ENCODE results near the gene KCTD1.
"Not testable (repeated sequence)": the region's sequence is repeated elsewhere in the genome, so short reads cannot be mapped to it uniquely, and the experiment has no call there.

Gene KCTD1

DNA sequence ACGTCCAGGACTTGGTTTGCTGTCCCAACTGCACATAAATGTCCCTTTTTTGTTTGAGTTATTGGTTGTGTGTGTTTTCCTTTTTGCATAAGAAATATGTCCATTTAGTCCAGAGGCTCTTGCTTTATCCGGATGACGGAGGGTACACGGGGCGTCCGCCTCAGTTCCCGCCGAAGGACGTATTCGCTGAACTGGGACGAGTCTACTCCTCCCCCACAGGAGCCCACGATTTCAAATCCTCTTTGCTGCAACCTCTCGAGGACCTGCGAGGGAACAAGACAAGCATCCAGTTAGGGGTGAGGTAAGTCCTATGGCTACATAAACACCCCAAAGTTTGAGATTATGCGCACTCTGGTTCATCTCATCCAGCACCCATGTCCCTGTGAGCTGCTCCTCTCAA, 92.7 kb downstream of the KCTD1 start:
- no peak for DNase-seq

GRCh38 chr18:26454616-26455015, 93.7 kb downstream of the KCTD1 start:
- DNase-seq = no peak

DNA sequence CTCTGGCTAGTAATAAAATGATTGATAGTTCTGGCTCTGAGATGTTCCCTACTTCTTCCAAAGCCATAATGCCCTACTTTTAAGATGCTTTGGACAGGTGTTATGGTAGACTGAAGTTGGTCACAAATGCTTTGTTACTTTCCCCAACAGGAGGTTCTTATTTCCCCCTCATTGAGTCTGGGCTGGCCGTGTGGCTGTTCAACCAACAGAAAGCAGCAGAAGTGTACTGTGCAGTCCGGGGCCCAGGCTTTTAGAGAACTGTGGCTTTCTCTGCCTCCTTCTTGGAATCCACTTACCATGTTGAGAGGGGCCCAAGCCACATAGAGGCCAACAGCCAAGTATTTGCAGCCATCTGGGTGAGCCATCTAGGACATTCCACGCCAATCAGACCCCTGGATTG, 94.2 kb downstream of the KCTD1 start:
- no peak for DNase-seq

DNA sequence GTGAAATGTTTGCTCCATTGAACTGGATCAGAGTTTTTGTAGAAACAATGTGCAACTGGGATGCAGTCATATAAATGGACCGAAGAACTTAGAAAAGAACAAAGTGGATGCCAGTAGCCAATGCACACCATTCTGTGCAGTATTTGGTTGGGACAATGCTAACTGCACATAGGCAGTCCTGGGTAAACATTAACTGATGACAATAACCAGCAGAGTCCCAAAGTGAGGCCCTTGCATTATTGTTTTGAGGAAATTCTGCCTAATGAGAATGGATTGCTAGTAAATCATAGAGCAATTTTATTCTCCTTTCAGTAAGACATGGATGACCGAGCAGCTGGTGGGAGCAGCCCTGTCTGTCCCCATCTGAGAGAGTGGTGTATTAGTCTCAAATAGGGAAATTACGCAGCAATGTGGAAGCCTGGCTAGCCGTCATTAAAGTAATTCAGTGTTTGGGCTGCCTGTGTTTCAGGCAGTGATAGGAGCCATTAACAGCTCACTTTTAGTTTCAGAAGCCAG, 94.9 kb downstream of the KCTD1 start:
- no peak for DNase-seq

GRCh38 chr18:26450989-26451682, 97.2 kb downstream of the KCTD1 start:
- DNase-seq = no peak

GRCh38 chr18:26448714-26449159, 99.6 kb downstream of the KCTD1 start:
- DNase-seq = no peak

GRCh38 chr18:26443853-26444252, 104.5 kb downstream of the KCTD1 start:
- no peak for DNase-seq

DNA sequence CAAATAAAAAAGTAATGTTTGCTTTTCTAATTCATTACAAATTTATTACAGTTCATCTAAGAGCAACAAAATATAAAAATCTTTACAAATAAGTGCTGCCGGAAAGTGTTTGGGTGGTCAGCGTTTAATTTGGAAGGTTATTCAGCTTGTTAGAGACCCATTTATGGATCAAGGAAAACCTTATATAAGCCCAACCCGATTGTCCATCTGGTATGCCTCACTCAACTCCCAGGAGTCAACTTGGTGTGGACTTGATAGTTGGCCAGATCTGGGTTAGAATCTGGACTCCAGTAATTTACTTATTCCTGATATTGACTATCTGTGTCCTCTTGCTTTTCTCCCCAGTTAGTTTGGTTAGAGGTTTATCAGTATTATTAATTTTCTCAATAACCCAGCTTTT, 106.2 kb downstream of the KCTD1 start:
- DNase-seq = no peak

DNA sequence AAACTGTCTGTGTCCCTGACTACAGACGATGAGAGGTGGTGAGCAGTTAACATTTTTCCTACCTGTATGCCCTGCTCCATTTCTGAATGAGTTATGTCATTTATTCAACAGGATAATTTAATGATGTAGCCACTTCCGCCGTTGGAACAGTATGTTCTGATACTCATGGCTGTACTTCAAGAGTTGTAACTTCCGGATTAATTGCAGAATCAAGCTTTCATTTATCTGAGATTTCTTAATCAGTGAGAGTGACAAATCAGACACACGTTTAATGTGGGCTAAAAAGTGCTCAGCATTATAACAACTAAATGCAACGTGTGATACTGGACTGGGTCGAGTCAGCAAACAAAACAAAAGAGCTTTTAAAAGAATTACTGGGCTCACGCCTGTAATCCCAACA, 107.7 kb downstream of the KCTD1 start:
- no peak for DNase-seq

DNA sequence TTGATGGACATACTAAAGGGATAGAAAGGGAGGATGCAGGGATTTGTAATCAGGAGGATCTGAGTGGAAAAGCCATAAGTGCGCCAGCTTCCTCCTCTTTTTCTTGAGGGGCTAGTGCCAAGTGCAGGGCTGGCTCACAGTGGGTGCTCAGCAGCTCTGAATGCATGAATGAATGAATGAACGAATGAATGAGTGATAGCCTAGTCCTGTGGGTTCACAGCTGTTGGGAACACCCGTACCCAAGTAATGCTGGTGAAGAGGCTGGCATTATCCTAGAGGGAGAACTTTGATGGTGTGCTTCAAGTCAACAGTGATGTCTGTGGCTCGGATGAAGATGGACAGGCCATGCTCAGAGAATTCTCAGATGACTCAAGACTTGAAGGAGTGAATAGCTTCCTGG, 108.8 kb downstream of the KCTD1 start:
- no peak for DNase-seq

- DNase-seq = no peak
These were observed 109.4 kb downstream of the KCTD1 start for GRCh38 chr18:26438980-26439379.

DNA sequence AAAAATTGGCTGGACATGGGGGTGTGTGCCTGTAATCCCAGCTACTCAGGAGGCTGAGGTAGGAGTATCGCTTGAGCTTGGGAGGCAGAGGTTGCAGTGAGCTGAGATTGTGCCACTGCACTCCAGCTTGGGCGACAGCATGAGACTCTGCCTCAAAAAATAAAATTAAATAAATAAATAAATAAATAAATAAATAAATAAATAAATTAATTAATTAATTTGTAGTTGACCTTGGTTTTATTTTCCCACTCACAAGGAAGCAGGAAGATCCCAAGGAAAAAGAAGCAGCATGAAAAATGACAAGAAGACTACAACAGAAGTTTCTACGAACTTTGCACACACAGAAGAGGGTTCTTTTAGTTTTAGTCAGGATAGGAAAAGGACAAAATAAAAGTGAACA, 110.7 kb downstream of the KCTD1 start:
- not testable (repeated sequence) for DNase-seq

DNA sequence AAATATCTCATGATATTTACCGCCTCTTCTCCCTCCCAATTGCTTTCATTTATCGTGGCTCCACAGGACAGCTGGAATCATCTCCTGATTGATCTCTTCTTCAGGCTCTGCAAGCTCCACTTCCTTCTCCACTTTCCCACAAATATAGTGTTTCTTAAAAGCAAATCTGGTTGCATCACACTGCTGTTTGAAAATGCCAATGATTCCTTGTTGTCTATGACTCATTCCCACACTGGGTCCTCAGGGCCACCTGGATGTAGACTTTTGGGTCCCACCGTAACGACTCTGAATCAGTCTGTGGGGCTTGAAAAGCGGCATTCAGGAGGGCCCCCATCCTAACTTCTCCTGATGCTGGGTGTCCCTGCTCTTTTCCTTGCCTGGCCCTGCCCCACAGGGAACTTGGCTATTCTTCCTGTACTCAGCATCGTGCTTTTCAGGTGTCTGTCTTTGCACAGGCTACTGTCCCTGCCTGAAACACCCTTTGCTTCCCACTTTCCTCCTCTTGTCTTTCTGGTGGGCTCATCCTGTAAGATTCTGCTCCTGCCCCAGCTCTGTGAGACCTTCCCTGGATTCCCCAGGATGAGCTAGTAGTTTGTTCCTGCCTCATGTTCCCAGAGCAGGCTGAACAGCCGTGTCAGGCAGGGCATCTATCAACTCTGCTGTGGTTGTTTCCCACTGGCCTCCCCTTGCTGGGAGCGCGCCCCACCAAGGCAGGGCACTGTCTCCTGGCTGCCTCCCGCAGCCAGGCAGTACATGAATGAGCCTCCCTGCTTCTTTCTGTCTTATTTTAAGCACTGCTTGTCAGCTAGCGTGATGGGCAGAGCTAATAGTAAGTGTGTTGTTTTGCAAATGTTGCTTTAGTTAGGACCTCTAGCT, 111.9 kb downstream of the KCTD1 start:
- no peak for DNase-seq

- no peak for DNase-seq
These were observed 112.8 kb downstream of the KCTD1 start for GRCh38 chr18:26435415-26436095.

DNA sequence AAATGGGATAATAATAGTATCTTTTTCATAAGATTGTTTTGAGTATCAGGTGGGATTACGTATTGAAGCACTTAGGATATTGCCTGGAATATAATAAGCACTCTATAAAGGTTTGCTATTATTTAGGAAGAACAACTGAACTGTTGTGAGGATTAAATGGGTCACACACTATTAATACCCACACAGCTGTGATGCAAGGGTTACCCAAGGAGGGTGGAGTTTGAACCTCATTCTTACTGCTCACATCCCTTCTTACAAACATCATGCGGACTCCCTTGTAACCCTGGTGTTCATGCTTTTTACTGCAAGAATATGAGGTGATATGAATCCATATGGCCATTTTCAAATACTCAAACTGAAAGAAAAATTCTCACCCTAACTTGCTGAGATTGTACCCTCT, 113.5 kb downstream of the KCTD1 start:
- DNase-seq = no peak

DNA sequence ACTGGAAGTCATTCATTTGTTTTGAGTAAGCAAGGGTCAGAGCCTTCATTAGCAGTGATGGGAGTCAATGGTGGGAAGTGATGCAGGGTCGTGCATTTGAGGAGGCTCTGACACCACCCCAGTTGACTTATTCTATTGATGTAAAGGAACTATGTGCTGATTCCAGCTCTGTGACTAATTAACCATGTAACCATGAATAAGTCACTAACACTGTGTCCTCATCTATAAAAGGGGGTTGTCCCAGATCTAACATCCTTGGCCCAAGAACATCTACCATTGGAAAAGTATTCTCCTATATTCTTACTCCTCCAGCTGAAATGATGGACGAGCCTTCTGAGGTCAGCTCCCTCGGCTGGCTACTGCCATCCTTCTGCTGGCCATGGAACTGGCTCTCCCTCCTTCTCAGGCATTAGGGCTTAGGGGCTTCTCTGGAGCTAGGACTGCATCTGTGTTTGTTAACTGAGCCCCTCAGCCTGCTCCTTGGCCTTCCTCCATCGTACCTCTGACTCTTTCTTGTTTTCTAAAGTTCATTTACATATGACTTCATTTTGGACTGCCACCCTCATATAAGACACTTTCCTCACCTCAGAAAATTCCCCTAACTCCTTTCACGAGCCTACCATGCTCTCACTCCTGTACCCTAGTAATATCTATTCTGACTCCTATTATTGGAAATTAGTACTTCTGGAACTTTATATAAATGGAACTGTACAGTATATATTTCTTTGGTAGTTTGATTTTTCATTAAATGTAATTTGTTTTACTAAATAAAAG, 115.5 kb downstream of the KCTD1 start:
- no peak for DNase-seq

DNA sequence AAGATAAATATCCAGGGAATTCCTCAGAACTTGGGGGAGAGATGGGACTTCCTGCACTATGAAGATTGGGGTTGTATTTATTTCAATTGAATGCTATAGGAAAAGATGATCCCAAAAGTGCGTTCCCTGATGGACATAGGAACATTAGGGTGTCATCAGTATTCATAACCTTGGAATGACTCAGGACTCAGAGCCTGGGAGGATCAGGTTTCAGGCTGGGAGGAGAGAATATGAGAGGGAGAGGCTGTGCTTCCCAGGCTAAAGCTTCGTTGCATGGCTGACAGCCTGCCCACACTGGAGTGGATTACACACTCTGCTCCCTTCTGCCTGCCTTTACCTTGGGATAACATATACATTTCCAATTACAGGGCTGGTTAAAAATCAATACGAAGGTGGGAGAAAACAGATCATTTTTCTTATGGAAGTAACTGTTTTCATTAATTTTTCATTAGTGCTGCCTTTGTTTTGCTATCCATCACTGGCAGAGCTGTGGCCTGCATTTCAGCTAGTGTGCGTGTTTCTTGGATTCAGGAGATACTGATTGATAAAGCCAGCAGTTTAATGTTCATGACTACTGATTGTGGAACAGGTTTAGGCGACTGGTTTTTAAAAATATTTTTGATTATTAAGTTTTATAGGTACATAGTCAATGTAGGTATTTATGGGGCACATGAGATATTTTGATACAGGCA, 118.7 kb downstream of the KCTD1 start:
- no peak for DNase-seq

DNA sequence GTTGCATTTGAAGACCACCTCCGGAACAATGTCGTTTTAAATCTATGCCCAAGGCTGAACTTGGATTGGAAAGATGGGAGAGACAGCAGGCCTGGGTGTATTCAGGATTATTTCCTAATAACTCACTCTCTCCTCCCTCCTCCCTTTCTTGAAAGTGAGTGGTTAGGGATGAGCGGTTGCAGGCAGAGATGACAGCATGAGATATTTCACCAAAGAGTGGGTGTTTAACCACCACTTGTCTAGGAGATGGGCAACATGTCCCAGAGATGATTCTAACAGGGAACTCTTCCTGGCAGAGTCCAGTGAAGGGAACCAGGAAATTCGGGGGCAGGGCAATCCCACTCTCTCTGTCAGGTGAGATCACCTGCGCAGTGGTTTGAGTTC, 123.2 kb downstream of the KCTD1 start:
- no peak for DNase-seq

- DNase-seq = no peak
These were observed 123.8 kb downstream of the KCTD1 start for GRCh38 chr18:26424428-26425147.

DNA sequence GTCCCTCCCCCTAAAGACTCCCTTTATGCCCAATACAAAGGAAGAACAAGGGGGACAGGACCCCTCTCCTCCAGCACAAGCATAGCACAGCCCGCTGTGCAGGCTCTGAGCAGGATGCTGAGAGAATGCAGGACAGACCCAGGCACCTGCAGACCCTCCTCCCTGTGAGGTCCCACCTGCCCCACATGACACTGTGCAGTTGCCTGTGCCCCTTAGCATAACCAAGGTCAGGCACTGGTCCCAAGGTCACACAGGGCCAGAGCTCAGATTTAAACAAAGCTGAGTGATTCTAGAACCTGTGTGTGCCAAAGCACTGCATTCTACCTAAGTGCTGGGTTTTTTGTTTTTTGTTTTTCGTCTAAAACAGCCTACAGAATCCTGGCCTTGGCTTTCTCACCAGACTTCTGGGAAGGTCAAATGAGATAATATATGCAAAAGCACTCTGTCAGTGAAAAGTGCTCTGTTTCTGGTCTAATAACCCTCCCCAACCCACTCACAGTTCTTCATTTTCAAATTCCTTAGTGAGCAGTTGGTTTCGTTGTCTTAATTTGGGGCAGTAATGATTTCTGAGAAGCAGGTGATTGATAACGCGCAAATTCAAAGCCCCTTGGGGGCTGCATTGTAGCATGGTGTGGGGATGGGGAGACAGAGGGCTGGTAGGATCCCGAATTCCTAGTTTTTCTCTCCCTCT, 125.7 kb downstream of the KCTD1 start:
- DNase-seq = no peak

DNA sequence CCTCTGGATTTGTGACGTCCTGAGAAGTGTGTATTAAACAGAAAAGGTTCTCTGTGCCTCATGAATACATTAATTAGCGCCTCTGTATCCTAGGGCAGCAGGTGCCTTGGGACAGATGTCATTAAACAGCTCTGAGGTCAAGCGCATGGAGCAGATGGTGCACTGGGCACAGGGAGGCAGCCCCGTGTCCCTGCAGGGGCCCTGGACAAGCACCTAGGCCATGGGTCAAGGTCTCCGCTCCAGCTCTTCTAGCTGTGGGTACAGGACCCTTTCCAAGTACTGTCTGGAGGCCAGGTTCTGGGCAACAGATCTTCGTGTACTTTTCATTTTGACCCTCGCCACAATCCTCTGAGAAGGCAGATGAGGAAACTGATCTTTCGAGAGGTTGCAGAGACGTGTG, 126.4 kb downstream of the KCTD1 start:
- no peak for DNase-seq
